Activated CD4-positive, alpha-beta T cell treated with anti-CD3 and anti-CD28 coated beads for 36 hours (primary cell): ENCODE results near the gene RANGRF. TPM values are rescaled to one million over a fixed set of nuclear protein-coding genes. Genes with fewer than 3 reads are reported as not detected.

ENCODE experiments used
- ATAC-seq: fragments of 200-7000 bp; cut with Tn5 transposase; one replicate; pipeline ENCODE4 v1.10.0; 2021; ENCODE audit warnings: mild to moderate bottlenecking, moderate library complexity
- CTCF ChIA-PET: fragments of 350-600 bp; sonication (Branson Sonifier 250); formaldehyde crosslinking; loops from one replicate; lab custom pipeline; 2021; ENCODE audit warnings: antibody characterized with exemption; lab: Charles Lee
- POLR2A ChIA-PET: fragments of 350-600 bp; sonication (Branson Sonifier 250); formaldehyde crosslinking; loops from one replicate; lab custom pipeline; 2021; ENCODE audit warnings: antibody characterized with exemption, inconsistent platforms; lab: Charles Lee
- DNase-seq: peaks from one replicate; pipeline ENCODE4 v3.0.0-alpha.2; 2020
- H3K27ac Mint-ChIP-seq: one replicate; pipeline ENCODE4 v1.8.0; 2021; ENCODE audit warnings: mixed read lengths
- H3K27me3 Mint-ChIP-seq: one replicate; pipeline ENCODE4 v1.8.0; 2021; ENCODE audit warnings: mixed read lengths
- H3K36me3 Mint-ChIP-seq: one replicate; pipeline ENCODE4 v1.8.0; 2021; ENCODE audit warnings: low read depth, mixed read lengths
- H3K4me1 Mint-ChIP-seq: one replicate; pipeline ENCODE4 v1.8.0; 2021; ENCODE audit warnings: mixed read lengths
- H3K4me3 Mint-ChIP-seq: one replicate; pipeline ENCODE4 v1.8.0; 2021; ENCODE audit warnings: mild to moderate bottlenecking, moderate library complexity, mixed read lengths
- H3K9me3 Mint-ChIP-seq: one replicate; pipeline ENCODE4 v1.8.0; 2021; ENCODE audit warnings: low read depth, mixed read lengths
- intact Hi-C, 2 experiments: fragments of 100-400 bp; cut with DNase I in 1 of 2; cut with micrococcal nuclease in 1 of 2; formaldehyde crosslinking; loops; one replicate each; pipeline versions ENCODE4 v1.14.2 to v1.15.1; 2022 to 2024; cut with DNase I, micrococcal nuclease
- total RNA-seq, 2 experiments: library from RNA; stranded (reverse); gene quantifications; one replicate each; pipeline ENCODE4 v1.2.3, GENCODE V29; 2021

The RANGRF gene
- total RNA-seq, 2 experiments from 2014 or later = 37.9 to 40.1 TPM

DNA sequence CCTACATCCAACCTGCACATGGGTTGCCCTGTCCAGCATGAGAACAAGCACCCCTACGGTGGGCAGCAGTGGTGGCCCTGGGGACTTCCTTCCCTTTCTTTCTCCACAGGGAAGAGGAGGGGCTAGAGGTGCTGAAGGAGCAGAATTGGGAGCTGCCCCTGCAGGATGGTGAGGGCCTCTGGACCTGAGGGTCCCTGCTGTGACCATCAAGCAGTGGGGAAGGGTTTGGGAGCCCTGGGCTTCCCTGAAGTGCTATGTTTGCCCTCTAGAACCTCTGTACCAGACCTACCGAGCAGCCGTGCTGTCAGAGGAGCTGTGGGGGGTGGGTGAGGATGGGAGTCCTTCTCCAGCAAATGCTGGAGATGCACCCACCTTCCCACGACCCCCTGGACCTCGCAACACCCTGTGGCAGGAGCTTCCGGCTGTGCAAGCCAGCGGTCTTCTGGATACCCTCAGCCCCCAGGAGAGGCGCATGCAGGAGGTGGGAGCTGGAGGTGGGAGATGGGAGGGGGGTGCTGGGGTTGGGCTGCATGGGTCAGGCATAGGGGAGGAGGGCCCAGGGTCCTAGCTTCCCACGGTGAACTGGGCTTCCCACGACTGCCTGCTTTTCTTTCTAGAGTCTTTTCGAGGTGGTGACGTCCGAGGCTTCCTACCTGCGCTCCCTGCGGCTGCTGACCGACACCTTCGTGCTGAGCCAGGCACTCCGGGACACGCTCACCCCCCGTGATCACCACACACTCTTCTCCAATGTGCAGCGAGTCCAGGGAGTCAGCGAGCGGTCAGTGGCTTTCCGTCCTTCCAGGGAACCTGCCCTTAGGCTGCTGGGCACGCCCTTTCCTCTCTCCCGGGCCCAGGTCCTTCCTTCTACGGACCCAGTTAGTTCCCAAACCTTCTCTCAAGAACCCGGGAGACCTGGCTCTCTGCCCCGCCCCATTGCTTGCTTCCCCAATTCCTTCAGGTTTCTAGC, 26.6 kb downstream of the RANGRF start:
- ChIA-PET POLR2A (no interaction called here), CTCF (interaction anchor here (0.5 to 1.5 kb wide), 3 partner anchors 14 to 339 kb away, joined by 3 to 5 read pairs (median 4); no protein-coding TSS in a partner anchor)
- H3K27me3 Mint-ChIP-seq = peaks cover 11% of the 10 kb centered on the region
- H3K4me3 Mint-ChIP-seq = no peak overlapping the region
- ATAC-seq (no peak), DNase-seq (no peak)
- no peaks in the 10 kb centered on the region for H3K4me1 Mint-ChIP-seq
- no peak overlapping the region for H3K27ac Mint-ChIP-seq
- H3K36me3 Mint-ChIP-seq = no peaks in the 10 kb centered on the region
- no peaks in the 10 kb centered on the region for H3K9me3 Mint-ChIP-seq
- intact Hi-C loops = no loop called here

DNA sequence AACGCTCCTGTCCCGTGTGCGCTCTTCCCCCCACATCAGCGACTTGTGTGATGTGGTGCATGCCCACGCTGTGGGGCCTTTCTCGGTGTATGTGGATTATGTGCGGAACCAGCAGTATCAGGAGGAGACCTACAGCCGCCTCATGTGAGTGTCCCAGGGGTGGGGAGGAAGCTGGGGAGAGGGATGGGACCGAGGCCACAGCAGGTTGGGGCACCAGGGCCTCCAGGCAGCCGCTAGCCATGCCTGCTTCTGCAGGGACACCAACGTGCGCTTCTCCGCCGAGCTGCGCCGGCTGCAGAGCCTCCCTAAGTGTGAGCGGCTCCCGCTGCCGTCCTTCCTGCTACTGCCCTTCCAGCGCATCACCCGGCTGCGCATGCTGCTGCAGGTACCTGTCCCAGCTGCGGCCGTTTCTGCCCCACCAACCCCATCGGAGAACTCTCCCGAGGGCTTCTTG, 27.3 kb downstream of the RANGRF start:
- ChIA-PET CTCF (interaction anchor here (0.7 to 1.5 kb wide), 2 partner anchors 15 to 226 kb away, joined by 3 to 5 read pairs; no protein-coding TSS in a partner anchor), POLR2A (no interaction called here)
- H3K36me3 Mint-ChIP-seq = no peaks in the 10 kb centered on the region
- H3K27ac Mint-ChIP-seq = no peak overlapping the region
- no peak for DNase-seq
- no peak overlapping the region for H3K4me3 Mint-ChIP-seq
- intact Hi-C loops = no loop called here
- no peaks in the 10 kb centered on the region for H3K4me1 Mint-ChIP-seq
- peaks cover 11% of the 10 kb centered on the region for H3K27me3 Mint-ChIP-seq
- ATAC-seq = no peak
- H3K9me3 Mint-ChIP-seq = no peaks in the 10 kb centered on the region

DNA sequence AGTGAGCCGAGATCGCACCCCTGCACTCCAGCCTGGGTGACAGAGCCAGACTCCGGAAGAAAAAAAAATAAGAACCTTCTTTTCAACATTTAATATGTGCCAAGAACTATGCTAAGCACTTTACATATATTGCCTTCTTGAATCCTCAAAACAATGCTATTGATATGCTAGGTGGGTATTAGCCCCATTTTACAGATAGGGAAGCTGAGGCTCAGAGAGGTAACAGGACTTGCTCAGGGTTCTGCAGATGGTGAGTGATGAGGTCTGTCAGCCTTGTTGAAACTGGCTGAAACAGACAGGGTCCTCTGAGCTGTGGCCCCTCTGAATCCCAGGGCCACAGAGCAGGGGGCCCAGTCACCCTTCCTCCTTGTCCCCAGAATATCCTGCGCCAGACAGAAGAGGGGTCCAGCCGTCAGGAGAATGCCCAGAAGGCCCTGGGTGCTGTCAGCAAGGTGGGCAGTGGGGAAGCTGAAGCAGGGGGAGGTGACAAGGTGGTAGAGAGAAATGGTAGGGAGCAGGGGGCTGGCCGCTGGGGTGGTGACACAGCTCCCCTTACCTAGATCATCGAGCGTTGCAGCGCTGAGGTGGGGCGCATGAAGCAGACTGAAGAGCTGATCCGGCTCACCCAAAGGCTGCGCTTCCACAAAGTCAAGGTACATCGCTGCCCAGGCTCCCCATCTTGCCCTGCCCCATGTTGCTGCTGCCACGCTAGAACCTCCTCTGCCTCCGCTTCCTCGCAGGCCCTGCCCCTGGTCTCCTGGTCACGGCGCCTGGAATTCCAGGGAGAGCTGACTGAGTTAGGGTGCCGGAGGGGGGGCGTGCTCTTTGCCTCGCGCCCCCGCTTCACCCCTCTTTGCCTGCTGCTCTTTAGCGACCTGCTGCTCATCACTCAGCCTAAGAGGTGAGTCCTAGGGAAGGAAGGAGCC, 29.8 kb downstream of the RANGRF start:
- Mint-ChIP-seq H3K36me3 (no peaks in the 10 kb centered on the region), H3K27me3 (peaks cover 7% of the 10 kb centered on the region), H3K4me3 (no peak overlapping the region), H3K9me3 (no peaks in the 10 kb centered on the region), H3K27ac (no peak overlapping the region), H3K4me1 (no peaks in the 10 kb centered on the region)
- ATAC-seq = no peak
- DNase-seq = no peak
- ChIA-PET POLR2A (no interaction called here), CTCF (interaction anchor here (0.6 to 2.5 kb wide), 4 partner anchors 9 to 95 kb away, joined by 3 to 15 read pairs (median 3); partner anchors contain the start of gene SLC25A35)
- intact Hi-C loops = no loop called here

DNA sequence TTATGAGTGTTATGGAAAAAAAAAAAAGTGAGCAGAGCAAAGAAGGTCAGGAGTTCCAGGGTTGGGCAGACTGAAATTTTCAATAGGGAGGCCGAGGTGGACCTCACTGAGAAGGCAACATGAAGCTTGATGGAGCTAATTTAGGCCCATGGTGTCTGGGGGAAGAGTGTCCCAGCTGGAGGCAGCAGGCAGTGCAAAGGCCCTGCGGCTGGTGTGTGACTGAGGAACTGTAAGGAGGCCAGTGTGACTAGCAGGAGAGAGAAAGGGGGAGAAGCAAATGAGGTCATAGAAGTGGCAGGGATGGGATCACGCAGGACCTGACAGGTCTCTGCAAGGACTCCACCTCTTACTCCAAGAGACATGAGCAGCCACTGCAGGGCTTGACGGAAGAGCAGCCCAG, 31.8 kb downstream of the RANGRF start:
- Mint-ChIP-seq H3K27ac (no peak overlapping the region), H3K27me3 (peaks cover 10% of the 10 kb centered on the region), H3K36me3 (no peaks in the 10 kb centered on the region), H3K9me3 (no peaks in the 10 kb centered on the region), H3K4me1 (no peaks in the 10 kb centered on the region), H3K4me3 (no peak overlapping the region)
- intact Hi-C loops = no loop called here
- DNase-seq (no peak), ATAC-seq (no peak)
- CTCF ChIA-PET = no interaction called here
- POLR2A ChIA-PET = no interaction called here

DNA sequence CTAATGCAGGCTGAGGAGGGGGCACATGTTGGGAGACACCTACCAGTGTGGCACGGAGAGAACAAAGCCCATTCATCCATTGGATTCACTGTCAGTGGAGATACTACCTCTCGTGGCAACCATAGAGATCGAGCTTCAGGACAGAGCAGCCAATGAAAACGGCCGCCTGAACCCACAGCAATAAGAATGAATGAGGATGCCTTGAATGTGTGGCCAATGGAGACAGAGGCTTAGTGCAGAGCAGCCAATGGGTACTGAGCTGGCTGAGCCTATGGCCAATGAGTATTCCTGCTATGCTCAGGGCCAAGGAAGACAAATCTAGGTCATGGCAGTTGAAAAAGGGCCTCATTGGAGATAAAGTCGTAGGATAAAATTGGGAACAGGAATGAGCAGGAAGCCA, 32.5 kb downstream of the RANGRF start:
- Mint-ChIP-seq H3K9me3 (no peaks in the 10 kb centered on the region), H3K4me3 (no peak overlapping the region), H3K27me3 (peaks cover 14% of the 10 kb centered on the region), H3K36me3 (no peaks in the 10 kb centered on the region), H3K27ac (no peak overlapping the region), H3K4me1 (peaks cover under 1% of the 10 kb centered on the region)
- ATAC-seq (peak; percentile 23), DNase-seq (no peak)
- POLR2A ChIA-PET = interaction anchor here (0.5 kb wide), 1 partner anchor 111 kb away, joined by 12 read pairs; the partner anchor contains the start of gene AURKB
- CTCF ChIA-PET = interaction anchor here (1.1 kb wide), 1 partner anchor 14 kb away, joined by 3 read pairs; no protein-coding TSS in a partner anchor
- intact Hi-C loops = no loop called here

DNA sequence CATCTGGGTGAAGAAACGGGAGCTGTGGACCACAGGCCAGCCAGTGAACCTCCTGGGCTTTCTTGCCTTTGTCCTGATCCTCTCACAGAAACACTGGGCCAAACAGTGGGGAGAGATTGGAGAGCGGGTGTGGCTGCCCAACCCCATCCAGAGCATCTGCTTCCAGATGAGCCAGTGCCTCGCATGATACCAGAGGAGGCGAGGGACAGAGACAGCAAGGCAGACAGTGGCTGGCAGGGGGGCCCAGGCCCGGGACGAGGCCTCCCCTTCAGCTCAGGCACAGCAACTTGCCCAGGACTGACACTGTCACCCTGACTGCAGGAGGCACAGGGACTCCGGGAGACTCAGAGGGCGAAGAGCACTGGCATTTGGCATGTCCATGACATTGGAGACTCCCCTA, 33.6 kb downstream of the RANGRF start:
- no peak overlapping the region for H3K4me3 Mint-ChIP-seq
- DNase-seq (no peak), ATAC-seq (no peak)
- H3K9me3 Mint-ChIP-seq = no peaks in the 10 kb centered on the region
- no peak overlapping the region for H3K27ac Mint-ChIP-seq
- POLR2A ChIA-PET = interaction anchor here (0.6 kb wide), 1 partner anchor 88 kb away, joined by 3 read pairs; no protein-coding TSS in a partner anchor
- H3K27me3 Mint-ChIP-seq = peaks cover 21% of the 10 kb centered on the region
- peaks cover 9% of the 10 kb centered on the region for H3K4me1 Mint-ChIP-seq
- H3K36me3 Mint-ChIP-seq = no peaks in the 10 kb centered on the region
- CTCF ChIA-PET = interaction anchor here (1.1 kb wide), 1 partner anchor 13 kb away, joined by 3 read pairs; no protein-coding TSS in a partner anchor
- intact Hi-C loops = no loop called here

DNA sequence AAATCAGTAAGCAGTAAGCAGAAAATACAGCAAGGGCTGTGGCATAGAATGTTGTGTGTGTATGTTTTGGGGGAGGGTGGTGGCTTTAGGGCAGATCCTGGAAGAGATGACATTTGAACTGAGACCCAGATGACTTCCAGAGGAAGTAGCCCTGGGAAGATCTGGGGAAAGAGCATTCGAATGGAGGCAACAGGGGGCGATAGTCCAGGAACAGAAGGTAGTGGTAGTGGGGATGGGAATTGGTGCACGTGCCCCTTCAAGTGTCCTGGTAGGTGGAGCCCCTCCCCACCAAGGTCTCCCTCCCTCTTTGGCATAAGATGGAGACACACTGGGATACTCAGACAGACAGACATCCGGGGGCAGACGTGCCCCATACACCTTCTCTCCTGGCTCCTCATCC, 35.7 kb downstream of the RANGRF start:
- ChIA-PET POLR2A (no interaction called here), CTCF (no interaction called here)
- Mint-ChIP-seq H3K9me3 (no peaks in the 10 kb centered on the region), H3K4me3 (no peak overlapping the region), H3K27ac (no peak overlapping the region), H3K27me3 (peaks cover 33% of the 10 kb centered on the region), H3K36me3 (no peaks in the 10 kb centered on the region), H3K4me1 (peaks cover 9% of the 10 kb centered on the region)
- intact Hi-C loops = no loop called here
- ATAC-seq = no peak
- no peak for DNase-seq

DNA sequence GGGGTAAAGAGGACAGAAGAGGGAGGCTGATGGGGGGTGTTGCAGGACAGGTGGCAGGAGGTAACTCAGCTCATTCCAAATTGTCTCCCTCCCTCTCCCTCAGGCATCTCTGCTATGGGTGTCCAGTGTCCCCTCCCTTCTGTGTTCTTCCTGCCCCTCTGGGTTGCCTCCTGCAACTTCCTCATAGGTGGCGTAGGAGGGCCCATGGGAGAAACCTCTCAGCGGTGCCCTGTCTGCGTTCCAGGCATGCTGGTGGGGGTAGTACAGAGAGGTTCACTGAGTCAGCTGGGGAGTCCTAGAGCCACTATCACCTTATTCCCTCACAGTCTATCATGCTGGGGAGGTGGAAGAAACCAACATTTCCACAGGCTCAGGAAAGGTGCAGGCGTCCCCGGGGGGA, 36.5 kb downstream of the RANGRF start:
- intact Hi-C loops = no loop called here
- no peaks in the 10 kb centered on the region for H3K9me3 Mint-ChIP-seq
- DNase-seq (no peak), ATAC-seq (no peak)
- peaks cover 33% of the 10 kb centered on the region for H3K27me3 Mint-ChIP-seq
- H3K4me3 Mint-ChIP-seq = no peak overlapping the region
- CTCF ChIA-PET = interaction anchor here (0.6 to 0.7 kb wide), 2 partner anchors 12 to 145 kb away, joined by 3 read pairs; no protein-coding TSS in a partner anchor
- POLR2A ChIA-PET = no interaction called here
- H3K36me3 Mint-ChIP-seq = no peaks in the 10 kb centered on the region
- no peak overlapping the region for H3K27ac Mint-ChIP-seq
- peaks cover 9% of the 10 kb centered on the region for H3K4me1 Mint-ChIP-seq

DNA sequence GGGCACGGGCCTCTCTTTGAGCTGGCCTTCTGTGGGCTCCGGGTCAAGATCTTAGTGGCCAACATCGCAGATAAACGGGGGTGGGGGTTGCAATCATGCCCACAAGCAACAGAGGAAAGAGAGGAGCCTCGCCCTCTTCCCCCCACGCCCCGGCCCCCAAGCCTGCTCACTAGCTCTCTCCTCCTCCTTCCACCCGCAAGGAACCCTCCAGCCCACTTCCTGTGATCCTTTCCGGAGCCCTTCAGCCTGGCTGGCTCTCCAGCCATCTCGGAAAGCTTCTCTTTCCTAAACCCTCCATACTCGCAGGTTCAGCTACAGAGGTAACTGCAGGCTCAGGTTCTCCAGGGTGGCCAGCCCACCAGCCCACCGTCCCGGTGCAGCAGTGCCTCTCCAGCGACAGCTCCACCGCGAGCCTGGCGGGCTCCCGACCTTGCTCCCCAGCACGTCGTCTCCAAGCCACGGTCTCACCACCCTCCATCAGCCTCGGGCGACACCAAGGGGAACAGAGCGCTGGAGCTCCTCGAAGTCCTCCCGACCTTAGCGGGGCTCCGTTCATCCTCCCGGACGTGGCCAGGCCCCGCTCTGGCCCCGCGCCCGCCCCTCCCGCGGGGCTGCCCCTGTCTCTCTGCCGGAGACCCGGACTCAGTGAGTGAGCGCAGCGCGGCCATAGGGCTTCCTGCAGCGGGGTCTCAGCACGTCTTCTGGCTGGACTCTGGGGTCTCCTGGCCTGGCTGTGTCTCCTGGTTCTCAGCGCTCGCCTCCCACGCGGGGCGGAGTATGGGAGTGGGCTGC, 38.2 kb downstream of the RANGRF start:
- no peaks in the 10 kb centered on the region for H3K36me3 Mint-ChIP-seq
- no peak overlapping the region for H3K27ac Mint-ChIP-seq
- ATAC-seq (peak; percentile 70), DNase-seq (peak; percentile 52)
- intact Hi-C loops = no loop called here
- H3K4me1 Mint-ChIP-seq = peaks cover 9% of the 10 kb centered on the region
- H3K27me3 Mint-ChIP-seq = peaks cover 33% of the 10 kb centered on the region
- POLR2A ChIA-PET = interaction anchor here (0.5 to 1.7 kb wide), 5 partner anchors 12 to 136 kb away, joined by 3 to 6 read pairs (median 4); partner anchors contain the start of genes KRABD2 and SLC25A35
- peak overlapping the region; percentile 58 for H3K4me3 Mint-ChIP-seq
- no peaks in the 10 kb centered on the region for H3K9me3 Mint-ChIP-seq
- CTCF ChIA-PET = interaction anchor here (0.6 to 1.9 kb wide), 10 partner anchors 8 to 1796 kb away, joined by 3 to 6 read pairs (median 3); partner anchors contain the start of gene SLC25A35

DNA sequence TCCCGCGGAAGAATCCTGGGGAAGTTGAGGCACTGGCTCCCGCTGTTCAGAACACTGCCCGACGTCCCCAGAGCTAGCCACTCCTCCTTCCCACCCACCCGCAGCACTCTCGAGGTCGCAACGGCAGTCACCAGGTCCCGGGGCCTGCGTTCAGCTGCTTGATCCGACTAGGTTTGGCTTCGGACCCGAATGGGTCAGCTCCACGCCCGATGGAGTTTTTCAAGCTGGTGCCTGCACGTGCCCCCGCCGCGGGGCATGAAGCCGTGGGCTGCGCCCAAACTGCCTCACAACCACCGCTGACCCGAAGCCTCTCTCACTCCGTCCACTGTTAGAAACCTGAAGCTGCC, 38.8 kb downstream of the RANGRF start:
- Mint-ChIP-seq H3K4me1 (peaks cover 9% of the 10 kb centered on the region), H3K27ac (no peak overlapping the region), H3K36me3 (no peaks in the 10 kb centered on the region), H3K4me3 (peak overlapping the region; percentile 58), H3K27me3 (peaks cover 33% of the 10 kb centered on the region), H3K9me3 (no peaks in the 10 kb centered on the region)
- intact Hi-C loops = no loop called here
- POLR2A ChIA-PET = interaction anchor here (1.0 to 1.7 kb wide), 4 partner anchors 11 to 49 kb away, joined by 3 to 6 read pairs (median 4); partner anchors contain the start of genes KRABD2 and SLC25A35
- DNase-seq = no peak
- CTCF ChIA-PET = interaction anchor here (0.7 to 1.4 kb wide), 6 partner anchors 8 to 102 kb away, joined by 3 to 5 read pairs (median 3); no protein-coding TSS in a partner anchor
- no peak for ATAC-seq
